HepG2 (cell line): ENCODE measurements around the gene U2AF1L4.

Source experiments
- AHR ChIP-seq: IDR thresholded peaks from 2 replicates; pipeline ENCODE4 v1.6.1; 2018; ENCODE audit warnings: missing genetic modification reagents, missing compliant biosample characterization
- ESRRA ChIP-seq: sonication (generic); formaldehyde crosslinking; IDR thresholded peaks from 2 replicates; pipeline ENCODE4 v1.5.1; 2020; ENCODE audit warnings: mild to moderate bottlenecking, low read depth, missing genetic modification reagents
- EZH2 ChIP-seq: conservative IDR thresholded peaks from 2 replicates; pipeline ENCODE4 v1.6.1; 2012; ENCODE audit warnings: mild to moderate bottlenecking, low read depth, low read length, moderate library complexity
- KDM5A ChIP-seq: fragments of 200-600 bp; sonication (generic); IDR thresholded peaks from 2 replicates; pipeline ENCODE4 v1.7.0; 2018; ENCODE audit warnings: antibody characterized with exemption, mild to moderate bottlenecking, low read length, borderline replicate concordance
- PHB2 ChIP-seq: fragments of 450-650 bp; IDR thresholded peaks from 2 replicates; pipeline ENCODE4 v1.6.1; 2018; ENCODE audit not compliant: partially characterized antibody
- PHF8 ChIP-seq: sonication (generic); formaldehyde crosslinking; IDR thresholded peaks from 2 replicates; pipeline ENCODE4 v1.5.0; 2020; ENCODE audit warnings: missing genetic modification reagents
- SP1 ChIP-seq, 2 experiments: fragments of 450-650 bp in 1 of 2; sonication (generic) in 1 of 2; formaldehyde crosslinking in 1 of 2; IDR thresholded peaks; 2 replicates each; pipeline versions ENCODE4 v1.4.0 to v1.6.1; 2016 to 2020; ENCODE audit warnings: missing genetic modification reagents in 1 of 2
- ZNF878 ChIP-seq: sonication (generic); formaldehyde crosslinking; IDR thresholded peaks from 2 replicates; pipeline ENCODE4 v1.8.1; 2023; ENCODE audit warnings: mild to moderate bottlenecking, missing genetic modification reagents, moderate library complexity
- TF ChIP-seq, protein P1 (sequence below): sonication (generic); formaldehyde crosslinking; IDR thresholded peaks from one replicate; pipeline ENCODE4 v1.5.1; 2020; ENCODE audit warnings: mild to moderate bottlenecking, missing genetic modification reagents; ENCODE audit errors: not compliant biosample characterization
- TF ChIP-seq, protein P2 (sequence below): sonication (generic); formaldehyde crosslinking; IDR thresholded peaks from 2 replicates; pipeline ENCODE4 v1.5.0; 2020; ENCODE audit warnings: mild to moderate bottlenecking, missing genetic modification reagents, moderate library complexity

DNA sequence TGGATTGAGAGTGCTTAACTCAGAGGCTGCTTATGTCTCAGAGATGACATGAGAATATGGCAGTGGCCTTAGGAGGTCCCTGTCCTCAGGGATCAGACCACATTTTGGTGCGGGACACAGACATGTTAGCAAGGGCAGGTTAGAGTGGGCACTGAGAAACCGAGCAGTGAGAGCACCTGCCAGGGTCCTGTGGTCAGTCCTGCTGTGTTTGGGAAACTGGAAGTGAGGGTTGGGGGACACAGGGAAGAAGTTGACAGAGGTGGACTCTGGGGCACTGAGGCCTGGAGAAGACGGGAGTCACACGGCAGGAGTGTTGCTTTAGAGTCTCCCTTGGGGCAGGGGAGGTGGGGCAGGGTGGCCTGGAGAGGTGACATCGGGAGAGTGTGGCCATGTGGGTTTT is 10.3 kb downstream of the U2AF1L4 start:
- TF ChIP-seq, protein P1, sequence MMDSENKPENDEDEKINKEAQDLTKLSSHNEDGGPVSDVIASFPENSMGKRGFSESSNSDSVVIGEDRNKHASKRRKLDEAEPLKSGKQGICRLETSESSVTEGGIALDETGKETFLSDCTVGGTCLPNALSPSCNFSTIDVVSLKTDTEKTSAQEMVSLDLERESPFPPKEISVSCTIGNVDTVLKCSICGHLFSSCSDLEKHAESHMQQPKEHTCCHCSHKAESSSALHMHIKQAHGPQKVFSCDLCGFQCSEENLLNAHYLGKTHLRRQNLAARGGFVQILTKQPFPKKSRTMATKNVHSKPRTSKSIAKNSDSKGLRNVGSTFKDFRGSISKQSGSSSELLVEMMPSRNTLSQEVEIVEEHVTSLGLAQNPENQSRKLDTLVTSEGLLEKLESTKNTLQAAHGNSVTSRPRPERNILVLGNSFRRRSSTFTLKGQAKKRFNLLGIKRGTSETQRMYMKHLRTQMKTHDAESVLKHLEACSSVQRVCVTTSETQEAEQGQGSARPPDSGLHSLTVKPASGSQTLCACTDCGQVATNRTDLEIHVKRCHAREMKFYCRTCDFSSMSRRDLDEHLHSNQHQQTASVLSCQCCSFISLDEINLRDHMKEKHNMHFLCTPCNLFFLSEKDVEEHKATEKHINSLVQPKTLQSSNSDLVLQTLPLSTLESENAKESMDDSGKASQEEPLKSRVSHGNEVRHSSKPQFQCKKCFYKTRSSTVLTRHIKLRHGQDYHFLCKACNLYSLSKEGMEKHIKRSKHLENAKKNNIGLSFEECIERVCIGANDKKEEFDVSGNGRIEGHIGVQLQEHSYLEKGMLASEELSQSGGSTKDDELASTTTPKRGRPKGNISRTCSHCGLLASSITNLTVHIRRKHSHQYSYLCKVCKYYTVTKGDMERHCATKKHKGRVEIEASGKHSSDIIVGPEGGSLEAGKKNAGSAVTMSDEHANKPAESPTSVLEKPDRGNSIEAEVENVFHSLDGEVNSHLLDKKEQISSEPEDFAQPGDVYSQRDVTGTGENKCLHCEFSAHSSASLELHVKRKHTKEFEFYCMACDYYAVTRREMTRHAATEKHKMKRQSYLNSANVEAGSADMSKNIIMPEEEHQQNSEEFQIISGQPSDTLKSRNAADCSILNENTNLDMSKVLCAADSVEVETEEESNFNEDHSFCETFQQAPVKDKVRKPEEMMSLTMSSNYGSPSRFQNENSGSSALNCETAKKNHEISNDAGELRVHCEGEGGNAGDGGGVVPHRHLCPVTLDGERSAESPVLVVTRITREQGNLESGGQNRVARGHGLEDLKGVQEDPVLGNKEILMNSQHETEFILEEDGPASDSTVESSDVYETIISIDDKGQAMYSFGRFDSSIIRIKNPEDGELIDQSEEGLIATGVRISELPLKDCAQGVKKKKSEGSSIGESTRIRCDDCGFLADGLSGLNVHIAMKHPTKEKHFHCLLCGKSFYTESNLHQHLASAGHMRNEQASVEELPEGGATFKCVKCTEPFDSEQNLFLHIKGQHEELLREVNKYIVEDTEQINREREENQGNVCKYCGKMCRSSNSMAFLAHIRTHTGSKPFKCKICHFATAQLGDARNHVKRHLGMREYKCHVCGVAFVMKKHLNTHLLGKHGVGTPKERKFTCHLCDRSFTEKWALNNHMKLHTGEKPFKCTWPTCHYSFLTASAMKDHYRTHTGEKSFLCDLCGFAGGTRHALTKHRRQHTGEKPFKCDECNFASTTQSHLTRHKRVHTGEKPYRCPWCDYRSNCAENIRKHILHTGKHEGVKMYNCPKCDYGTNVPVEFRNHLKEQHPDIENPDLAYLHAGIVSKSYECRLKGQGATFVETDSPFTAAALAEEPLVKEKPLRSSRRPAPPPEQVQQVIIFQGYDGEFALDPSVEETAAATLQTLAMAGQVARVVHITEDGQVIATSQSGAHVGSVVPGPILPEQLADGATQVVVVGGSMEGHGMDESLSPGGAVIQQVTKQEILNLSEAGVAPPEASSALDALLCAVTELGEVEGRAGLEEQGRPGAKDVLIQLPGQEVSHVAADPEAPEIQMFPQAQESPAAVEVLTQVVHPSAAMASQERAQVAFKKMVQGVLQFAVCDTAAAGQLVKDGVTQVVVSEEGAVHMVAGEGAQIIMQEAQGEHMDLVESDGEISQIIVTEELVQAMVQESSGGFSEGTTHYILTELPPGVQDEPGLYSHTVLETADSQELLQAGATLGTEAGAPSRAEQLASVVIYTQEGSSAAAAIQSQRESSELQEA (CRISPR knock-in tag), result no peak
- no peak for TF ChIP-seq AHR
- TF ChIP-seq KDM5A, result no peak
- TF ChIP-seq PHB2, result no peak
- no peak for TF ChIP-seq ESRRA
- TF ChIP-seq PHF8 (CRISPR knock-in tag), result no peak
- TF ChIP-seq EZH2, result no peak
- TF ChIP-seq SP1 (IDR thresholded peaks at IDR 0.05), result no peak
- no peak for TF ChIP-seq SP1 (CRISPR knock-in tag; IDR thresholded peaks at IDR 0.05)
- TF ChIP-seq, protein P2, sequence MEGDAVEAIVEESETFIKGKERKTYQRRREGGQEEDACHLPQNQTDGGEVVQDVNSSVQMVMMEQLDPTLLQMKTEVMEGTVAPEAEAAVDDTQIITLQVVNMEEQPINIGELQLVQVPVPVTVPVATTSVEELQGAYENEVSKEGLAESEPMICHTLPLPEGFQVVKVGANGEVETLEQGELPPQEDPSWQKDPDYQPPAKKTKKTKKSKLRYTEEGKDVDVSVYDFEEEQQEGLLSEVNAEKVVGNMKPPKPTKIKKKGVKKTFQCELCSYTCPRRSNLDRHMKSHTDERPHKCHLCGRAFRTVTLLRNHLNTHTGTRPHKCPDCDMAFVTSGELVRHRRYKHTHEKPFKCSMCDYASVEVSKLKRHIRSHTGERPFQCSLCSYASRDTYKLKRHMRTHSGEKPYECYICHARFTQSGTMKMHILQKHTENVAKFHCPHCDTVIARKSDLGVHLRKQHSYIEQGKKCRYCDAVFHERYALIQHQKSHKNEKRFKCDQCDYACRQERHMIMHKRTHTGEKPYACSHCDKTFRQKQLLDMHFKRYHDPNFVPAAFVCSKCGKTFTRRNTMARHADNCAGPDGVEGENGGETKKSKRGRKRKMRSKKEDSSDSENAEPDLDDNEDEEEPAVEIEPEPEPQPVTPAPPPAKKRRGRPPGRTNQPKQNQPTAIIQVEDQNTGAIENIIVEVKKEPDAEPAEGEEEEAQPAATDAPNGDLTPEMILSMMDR (CRISPR knock-in tag), result no peak
- TF ChIP-seq ZNF878 (CRISPR knock-in tag), result no peak
